GM18520 (cell line): Measurements from ENCODE around the gene TLCD3B.
"Not testable (repeated sequence)": the region's sequence is repeated elsewhere in the genome, so short reads cannot be mapped to it uniquely, and the experiment has no call there.

Experiments used
- ATAC-seq: cut with Tn5 transposase; IDR thresholded peaks from one replicate; pipeline ENCODE4 v1.9.1; 2021; ENCODE audit not compliant: unreplicated experiment

The TLCD3B gene

DNA sequence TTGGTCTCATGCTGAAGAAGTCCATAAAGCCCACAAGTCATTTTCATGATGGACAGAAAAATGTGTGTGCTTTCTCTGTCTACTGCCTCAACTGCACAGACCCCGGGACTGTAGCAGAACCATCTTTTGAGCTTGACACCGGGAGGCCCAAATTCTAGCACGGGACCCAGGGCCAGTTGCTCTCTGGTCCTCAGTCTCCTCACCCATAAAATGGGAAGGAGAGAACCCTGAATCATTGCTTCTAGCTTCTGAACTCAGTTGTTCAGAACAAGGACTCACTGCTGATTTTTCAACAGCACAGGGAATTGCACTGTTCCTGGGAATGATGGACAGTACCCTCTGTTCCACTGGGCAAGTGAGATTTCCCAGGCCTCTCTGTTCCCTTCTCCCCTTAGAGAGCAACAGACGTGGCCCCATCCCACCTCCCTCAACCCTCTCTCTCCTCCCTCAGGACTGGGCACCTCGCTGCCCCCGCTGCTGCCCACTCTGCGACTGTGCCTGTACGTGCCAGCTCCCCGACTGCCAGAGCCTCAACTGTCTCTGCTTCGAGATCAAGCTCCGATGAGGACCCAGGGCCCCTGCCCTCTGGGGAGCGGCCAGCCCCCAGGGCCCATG lies 32.3 kb upstream of the TLCD3B start:
- no peak for ATAC-seq

DNA sequence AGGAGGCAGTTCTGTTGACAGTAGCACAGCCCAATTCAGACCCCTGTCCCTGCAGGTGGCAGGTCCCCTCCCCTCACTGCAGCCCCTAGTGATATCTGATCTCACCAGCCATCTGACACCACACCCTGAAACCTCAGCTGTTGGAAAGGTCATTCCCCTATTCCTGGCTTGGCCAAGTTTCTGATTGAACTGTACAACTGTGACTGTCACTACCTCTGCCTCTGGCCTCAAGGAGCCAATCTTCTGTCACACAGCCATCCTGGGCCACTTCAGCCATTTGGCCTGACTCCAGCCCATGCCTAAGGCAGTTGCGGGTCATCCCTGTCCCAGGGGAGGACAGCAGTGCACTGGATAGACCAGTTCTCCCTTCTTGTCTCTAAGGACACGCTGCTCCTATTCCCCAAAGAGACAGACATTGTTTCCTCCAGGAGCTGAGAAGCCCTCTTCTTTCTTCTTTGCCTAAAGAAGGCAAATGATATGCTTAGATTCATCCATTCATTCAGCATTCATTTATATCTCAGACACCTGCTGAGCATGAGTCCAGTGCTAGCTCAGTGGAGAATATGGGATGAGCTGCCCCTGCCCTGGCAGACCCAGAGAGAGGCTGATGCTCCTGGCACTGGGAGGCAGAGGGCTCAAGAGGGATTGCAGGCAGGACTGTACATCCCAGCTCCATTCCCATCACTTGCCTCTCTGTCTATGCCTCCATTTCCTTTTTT lies 29.9 kb upstream of the TLCD3B start:
- ATAC-seq: no peak

DNA sequence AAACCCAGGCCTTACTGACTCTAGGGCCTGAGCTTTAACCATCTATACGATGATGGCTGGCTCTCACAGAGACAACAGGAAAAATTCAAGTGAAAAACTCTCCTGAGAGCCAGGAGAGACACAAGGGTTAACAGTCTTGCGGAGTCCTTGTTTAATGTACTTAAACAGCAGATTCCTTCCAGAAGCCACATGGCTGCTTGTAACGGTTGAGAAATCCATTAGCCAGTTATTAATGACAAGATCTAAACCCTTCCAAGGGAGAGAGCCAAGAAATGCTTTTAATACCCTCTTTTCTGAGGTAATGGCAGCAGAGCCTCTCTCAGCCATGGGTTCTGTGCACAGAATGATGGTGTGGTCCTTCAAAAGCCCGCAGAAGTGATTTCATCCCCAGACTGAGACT lies 29.3 kb upstream of the TLCD3B start:
- no peak for ATAC-seq

- ATAC-seq: no peak
These were observed 24.0 kb upstream of the TLCD3B start for GRCh38 chr16:30054959-30055553.

- ATAC-seq: no peak
These were observed 23.4 kb upstream of the TLCD3B start for GRCh38 chr16:30054451-30054850.

- ATAC-seq: no peak
These were observed 22.4 kb upstream of the TLCD3B start for GRCh38 chr16:30053376-30054015.

DNA sequence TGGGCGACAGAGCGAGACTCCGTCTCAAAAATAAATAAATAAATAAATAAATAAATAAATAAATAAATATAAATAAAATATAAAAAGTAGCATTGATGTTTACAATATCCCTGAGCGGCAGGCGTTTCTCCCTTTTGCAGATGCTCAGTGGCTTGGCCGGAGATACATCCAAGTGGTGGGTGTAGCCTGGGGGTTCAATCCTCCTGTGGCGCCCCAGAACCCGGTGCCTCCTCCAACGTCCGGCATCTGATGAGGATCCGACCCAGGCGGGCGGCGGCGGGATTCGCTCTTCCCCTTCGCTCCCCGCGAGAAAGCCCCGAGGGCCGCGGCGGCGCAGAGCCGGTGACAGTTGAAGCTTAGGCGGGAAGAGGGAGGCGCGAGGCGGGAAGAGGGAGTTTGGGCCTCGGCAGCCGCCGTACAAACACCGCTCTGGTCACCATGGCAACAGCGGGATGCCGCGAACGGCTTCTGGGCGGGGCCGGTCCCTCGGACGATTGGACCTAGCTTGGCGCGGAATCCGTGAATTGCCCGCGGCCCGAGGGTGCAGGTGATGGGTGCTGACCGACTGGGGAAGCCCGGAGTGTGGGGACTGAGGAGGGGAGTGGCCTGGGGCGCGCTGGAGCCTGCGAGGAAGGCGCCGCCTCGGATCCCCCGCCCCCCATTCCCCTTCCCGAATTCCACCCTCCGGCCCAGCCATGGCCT lies 21.8 kb upstream of the TLCD3B start:
- ATAC-seq: no peak

DNA sequence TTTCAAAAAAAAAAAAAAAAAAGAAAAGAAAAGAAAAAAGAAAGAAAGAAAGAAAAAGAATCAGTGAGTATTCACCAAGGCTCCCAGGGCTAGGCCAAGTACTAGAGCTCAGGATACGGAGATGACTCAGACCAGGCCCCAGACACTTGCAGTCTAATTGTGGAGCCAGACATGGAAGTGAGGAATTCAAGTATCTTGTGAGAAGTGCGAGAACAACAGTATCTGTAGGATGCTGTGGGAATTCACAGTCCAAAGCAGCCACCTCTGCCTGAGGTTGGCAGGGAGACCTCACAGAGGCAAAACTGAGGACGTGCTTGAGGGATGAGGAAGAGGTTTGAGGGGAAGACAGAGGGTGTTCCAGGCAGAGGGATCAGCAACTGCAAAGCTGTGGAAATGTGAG lies 20.4 kb upstream of the TLCD3B start:
- ATAC-seq: no peak

- ATAC-seq: no peak
These were observed 18.8 kb upstream of the TLCD3B start for GRCh38 chr16:30049871-30050270.

DNA sequence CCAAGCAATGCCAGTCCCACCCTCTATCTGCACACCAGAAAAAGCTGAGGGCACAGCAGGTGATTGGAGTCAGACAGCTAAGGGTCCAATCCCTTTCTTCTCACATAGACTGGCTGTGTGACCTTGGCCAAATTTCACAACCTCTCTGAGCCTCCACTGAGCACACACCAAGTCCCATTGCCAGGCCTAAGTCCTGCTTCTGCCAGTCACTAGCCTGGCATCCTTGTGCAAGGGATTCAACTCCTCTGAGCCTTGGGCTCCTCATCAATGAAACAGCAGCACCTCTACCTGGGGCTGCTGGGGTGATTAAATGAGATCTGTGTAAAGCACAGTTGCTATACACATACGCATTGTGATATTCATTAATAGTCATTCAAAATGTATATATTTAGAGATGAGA lies 15.5 kb upstream of the TLCD3B start:
- no peak for ATAC-seq

GRCh38 chr16:30046178-30046577 lies 15.1 kb upstream of the TLCD3B start:
- ATAC-seq: no peak

GRCh38 chr16:30041841-30042240 lies 10.8 kb upstream of the TLCD3B start:
- ATAC-seq: no peak

DNA sequence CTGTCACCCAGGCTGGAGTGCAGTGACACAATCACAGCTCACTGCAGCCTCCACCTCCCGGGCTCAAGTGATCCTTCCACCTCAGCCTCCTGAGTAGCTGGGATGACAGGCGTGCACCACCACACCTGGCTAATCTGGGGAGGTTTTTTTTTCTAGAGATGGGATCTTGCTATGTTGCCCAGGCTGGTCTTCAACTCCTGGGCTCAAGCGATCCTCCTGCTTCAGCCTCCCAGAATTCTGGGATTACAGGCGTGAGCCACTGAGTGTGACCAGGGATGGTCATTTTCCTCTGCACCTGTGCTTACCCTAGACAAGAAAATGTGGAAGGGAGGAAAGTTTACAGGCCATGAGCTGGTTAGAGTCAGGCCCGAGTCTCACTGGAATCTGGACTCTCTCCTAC lies 9.6 kb upstream of the TLCD3B start:
- not testable (repeated sequence) for ATAC-seq

GRCh38 chr16:30040221-30040620 lies 9.2 kb upstream of the TLCD3B start:
- ATAC-seq: no peak

GRCh38 chr16:30033270-30033669 lies 2.2 kb upstream of the TLCD3B start:
- no peak for ATAC-seq

DNA sequence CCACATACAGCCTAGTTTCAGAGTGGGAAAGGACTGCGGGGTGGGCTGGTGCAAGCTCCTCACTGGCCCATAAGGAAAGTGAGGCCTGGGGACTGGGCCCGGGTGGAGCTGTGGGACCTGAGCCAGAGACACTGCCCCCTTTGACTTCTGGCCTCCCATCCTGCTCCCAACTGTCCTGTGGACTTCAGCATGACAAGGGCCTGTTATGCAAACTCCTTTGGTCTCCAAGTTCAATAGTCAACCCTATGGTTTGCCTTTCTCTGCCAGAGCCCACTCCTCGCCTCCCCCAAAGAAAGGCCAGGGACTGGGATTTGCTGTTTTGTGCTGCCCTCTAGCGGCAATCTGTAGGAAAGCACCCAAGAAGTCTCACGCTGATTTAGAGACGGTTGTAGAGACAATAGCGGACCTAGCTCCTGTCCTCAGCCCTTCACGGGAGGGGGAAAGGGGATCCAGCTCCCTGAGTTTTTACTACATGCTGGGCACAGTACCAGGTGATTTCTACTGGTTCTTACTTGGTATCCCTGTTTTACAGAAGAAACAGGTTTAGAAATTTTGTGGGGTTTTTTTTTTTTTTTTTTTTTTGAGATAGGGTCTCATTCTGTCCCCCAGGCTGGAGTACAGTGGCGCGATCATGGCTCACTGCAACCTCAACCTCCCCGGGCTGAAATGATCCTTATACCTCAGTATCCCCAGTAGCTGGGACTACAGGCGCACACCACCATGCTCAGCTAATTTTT lies 1.2 kb upstream of the TLCD3B start:
- ATAC-seq: no peak

GRCh38 chr16:30031477-30031918 lies 427 bp upstream of the TLCD3B start:
- no peak for ATAC-seq

DNA sequence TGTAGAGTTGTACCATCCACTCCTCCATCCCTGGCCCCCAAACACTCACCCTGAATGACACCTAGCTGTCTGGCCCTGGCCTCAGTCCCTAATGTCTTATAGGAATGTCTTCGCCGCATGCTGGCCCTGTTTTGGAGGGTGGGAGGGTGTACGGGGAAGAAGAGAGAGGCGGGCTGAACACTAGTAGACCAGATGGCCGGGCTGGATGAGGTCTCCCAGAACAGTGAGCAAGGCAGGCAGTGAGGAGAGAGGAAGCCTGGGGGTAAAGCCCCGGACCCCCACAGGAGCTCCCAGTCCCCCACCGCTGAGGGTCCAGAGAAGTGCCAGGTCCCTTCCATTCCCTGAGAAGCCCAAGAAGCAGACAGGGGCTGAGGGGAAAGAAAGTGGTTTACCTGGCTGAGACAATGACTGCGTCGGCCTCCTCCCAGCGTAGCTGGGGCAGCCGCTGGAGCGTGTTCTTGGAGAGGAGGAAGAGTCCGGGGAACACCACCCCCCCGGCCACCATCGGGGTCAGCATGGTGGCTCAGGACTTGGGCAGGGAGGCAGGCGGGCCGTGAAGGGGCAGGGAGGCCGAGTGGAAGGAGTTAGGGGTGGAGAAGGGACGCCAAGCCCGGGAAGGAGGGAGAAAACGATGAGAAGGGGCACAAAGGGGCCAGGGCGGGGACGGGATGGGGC lies 923 bp downstream of the TLCD3B start:
- ATAC-seq: no peak

DNA sequence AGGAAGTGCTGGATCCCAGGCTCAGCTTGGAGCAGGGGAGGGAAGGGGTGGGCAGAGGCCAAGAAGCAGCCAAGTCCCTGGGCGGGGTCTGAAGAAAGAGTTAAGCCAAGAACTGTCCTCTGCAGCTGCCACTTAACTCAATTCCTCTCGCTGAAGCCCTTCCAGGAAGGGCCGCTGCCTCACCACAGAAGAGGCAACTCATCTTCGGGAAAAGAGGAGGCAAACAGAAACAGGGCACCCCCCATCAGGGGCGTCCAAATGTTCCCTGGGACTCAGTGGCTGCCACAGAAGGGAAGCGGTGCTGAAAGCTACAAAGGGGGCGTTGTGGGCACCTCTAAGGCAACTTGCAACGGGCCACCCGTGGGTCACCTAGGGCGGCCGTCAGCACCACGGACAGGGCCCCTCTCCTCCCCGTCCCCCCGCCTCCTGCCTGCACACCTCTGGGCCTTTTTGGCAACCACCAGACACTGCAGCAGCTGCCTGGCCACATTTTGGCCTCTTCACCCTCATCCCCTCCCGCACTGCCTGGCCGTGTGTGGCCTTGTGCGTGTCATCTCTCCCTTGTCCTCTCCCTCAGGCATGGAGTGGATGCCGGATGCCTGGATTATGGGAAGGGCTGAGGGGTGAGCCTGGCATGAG lies 2.5 kb downstream of the TLCD3B start:
- no peak for ATAC-seq
